Body of pancreas (tissue), 4 donors: Measurements from ENCODE around the gene USP24. TPM values are rescaled to one million over a fixed set of nuclear protein-coding genes. Genes with fewer than 3 reads are reported as not detected.

Experiments used
- ATAC-seq: fragments of 150-250 bp; one replicate; pipeline ENCODE4 v1.9.1; 2016
- DNase-seq, 4 donors: peaks; one replicate each; pipeline ENCODE4 v3.0.0-alpha.2; 2019
- H3K27ac ChIP-seq, 4 donors: fragments of 200-600 bp; sonication (generic); 1 replicate in 3 of 4; 2 replicates in 1 of 4; pipeline versions ENCODE4 v1.5.1 to v1.6.1; 2016 to 2019; ENCODE audit warnings: mild to moderate bottlenecking in 1 of 4, mixed read lengths in 1 of 4, moderate library complexity in 1 of 4
- H3K27me3 ChIP-seq, 2 donors: fragments of 200-600 bp; sonication (generic); one replicate each; pipeline ENCODE4 v1.6.0; 2016; ENCODE audit warnings: mild to moderate bottlenecking in 1 of 2
- H3K36me3 ChIP-seq, 2 donors: fragments of 200-600 bp; sonication (generic); replicated peaks in 1 of 2; 2 replicates each; pipeline ENCODE4 v1.5.1; 2016; ENCODE audit warnings: low read depth in 2 of 2; ENCODE audit not compliant: insufficient read depth in 1 of 2
- H3K4me1 ChIP-seq: fragments of 200-600 bp; sonication (generic); one replicate; pipeline ENCODE4 v1.6.0; 2016
- H3K4me3 ChIP-seq, 2 donors: fragments of 200-600 bp; sonication (generic); 1 replicate in 1 of 2; 2 replicates in 1 of 2; pipeline ENCODE4 v1.5.1; 2016 to 2019
- H3K9me3 ChIP-seq, 3 donors: fragments of 200-600 bp; sonication (generic); 1 replicate in 2 of 3; 2 replicates in 1 of 3; pipeline ENCODE4 v1.5.1; 2016
- CTCF ChIP-seq, 7 experiments: fragments of 450-650 bp in 4 of 7; fragments of 200-600 bp in 3 of 7; sonication (generic) in 3 of 7; IDR thresholded peaks; one replicate each; pipeline ENCODE4 v1.5.1; 2016 to 2019; ENCODE audit warnings: antibody characterized with exemption in 7 of 7
- POLR2A ChIP-seq, 3 donors: fragments of 450-650 bp; IDR thresholded peaks; one replicate each; pipeline ENCODE4 v1.6.1; 2016; ENCODE audit warnings: antibody characterized with exemption in 3 of 3, mild to moderate bottlenecking in 2 of 3
- WGBS, 2 donors: methylation state at CpG; one replicate each; pipeline ENCODE4 v1.1.5; 2017; 5-methylcytosine and 5-hydroxymethylcytosine counted together
- intact Hi-C: fragments of 100-400 bp; cut with DNase I; formaldehyde crosslinking; loops from one replicate; pipeline ENCODE4 v1.15.1; 2023
- total RNA-seq, 2 donors: library from RNA; depleted of rRNA; stranded (reverse); fragments of >200 nt; gene quantifications; one replicate each; pipeline ENCODE4 v1.1.0, GENCODE V29; 2016

The USP24 gene
- total RNA-seq, 2 donors from 2014 or later, result 28.3 to 68.6 TPM

- no peak overlapping the region for H3K27ac ChIP-seq
- no peaks in the 10 kb centered on the region for H3K27me3 ChIP-seq
- no peaks in the 10 kb centered on the region for H3K9me3 ChIP-seq
- TF ChIP-seq CTCF (IDR thresholded peaks at IDR 0.05), result no peak
- TF ChIP-seq POLR2A (IDR thresholded peaks at IDR 0.05), result no peak
- 90 to 96% methylated on average over 4 of the region's 4 CpGs for WGBS, 2 donors
- no peaks in the 10 kb centered on the region for H3K36me3 ChIP-seq
- H3K4me3 ChIP-seq, result no peak overlapping the region
- ATAC-seq (no peak), DNase-seq (no peak)
- intact Hi-C loops, result no loop called here
- H3K4me1 ChIP-seq, result peaks cover 25% of the 10 kb centered on the region
Measured at GRCh38 chr1:55190109-55190508, 25.1 kb downstream of the USP24 start.

- DNase-seq (no peak), ATAC-seq (no peak)
- Histone ChIP-seq H3K27me3 (no peaks in the 10 kb centered on the region), H3K9me3 (no peaks in the 10 kb centered on the region), H3K36me3 (no peaks in the 10 kb centered on the region), H3K27ac (no peak overlapping the region), H3K4me3 (no peak overlapping the region), H3K4me1 (peaks cover 19% of the 10 kb centered on the region)
- no peak for TF ChIP-seq POLR2A (IDR thresholded peaks at IDR 0.05)
- TF ChIP-seq CTCF (IDR thresholded peaks at IDR 0.05), result no peak
- 81 to 87% methylated on average over 5 of the region's 5 CpGs for WGBS, 2 donors
- intact Hi-C loops, result no loop called here
Measured at GRCh38 chr1:55188909-55189308, 26.3 kb downstream of the USP24 start.

- no peak overlapping the region for H3K27ac ChIP-seq
- H3K36me3 ChIP-seq, result no peaks in the 10 kb centered on the region
- no peaks in the 10 kb centered on the region for H3K9me3 ChIP-seq
- intact Hi-C loops, result no loop called here
- whole genome bisulfite sequencing, 2 donors, result 83 to 88% methylated on average over 2 of the region's 2 CpGs
- no peak overlapping the region for H3K4me3 ChIP-seq
- no peak for ATAC-seq
- no peaks in the 10 kb centered on the region for H3K4me1 ChIP-seq
- TF ChIP-seq POLR2A (IDR thresholded peaks at IDR 0.05), result no peak
- TF ChIP-seq CTCF (IDR thresholded peaks at IDR 0.05), result no peak
- no peak for DNase-seq
- no peaks in the 10 kb centered on the region for H3K27me3 ChIP-seq
Measured at GRCh38 chr1:55185832-55186231, 29.3 kb downstream of the USP24 start.

GRCh38 chr1:55184859-55185258 is 30.3 kb downstream of the USP24 start:
- no peak for DNase-seq
- TF ChIP-seq CTCF (IDR thresholded peaks at IDR 0.05) (no peak), POLR2A (IDR thresholded peaks at IDR 0.05) (no peak)
- H3K9me3 ChIP-seq, result no peaks in the 10 kb centered on the region
- intact Hi-C loops, result no loop called here
- no peak overlapping the region for H3K27ac ChIP-seq
- H3K4me1 ChIP-seq, result no peaks in the 10 kb centered on the region
- 98 to 99% methylated on average over 5 of the region's 5 CpGs for WGBS, 2 donors
- no peaks in the 10 kb centered on the region for H3K36me3 ChIP-seq
- ATAC-seq, result no peak
- H3K4me3 ChIP-seq, result no peak overlapping the region
- no peaks in the 10 kb centered on the region for H3K27me3 ChIP-seq

- TF ChIP-seq CTCF (IDR thresholded peaks at IDR 0.05), result no peak
- no peak for TF ChIP-seq POLR2A (IDR thresholded peaks at IDR 0.05)
- Histone ChIP-seq H3K9me3 (no peaks in the 10 kb centered on the region), H3K27ac (no peak overlapping the region), H3K36me3 (no peaks in the 10 kb centered on the region), H3K4me3 (no peak overlapping the region), H3K27me3 (no peaks in the 10 kb centered on the region), H3K4me1 (no peaks in the 10 kb centered on the region)
- ATAC-seq, result no peak
- no peak for DNase-seq
- intact Hi-C loops, result no loop called here
Measured at GRCh38 chr1:55181666-55182065, 33.5 kb downstream of the USP24 start.
